HEK293 (cell line): ENCODE results near the gene PCBP3.

Experiments used
- CTCF ChIA-PET: fragments of 350-600 bp; formaldehyde crosslinking; extraction: SDS; loops from one replicate; lab custom pipeline; 2021; ENCODE audit warnings: antibody characterized with exemption; lab: Yijun Ruan, JAX
- POLR2A ChIA-PET: fragments of 300-600 bp; formaldehyde crosslinking; extraction: SDS; loops from one replicate; lab custom pipeline; 2020; ENCODE audit warnings: antibody characterized with exemption, inconsistent platforms; lab: Yijun Ruan, JAX
- H3K27ac ChIP-seq: fragments of 200-500 bp; sonication (Bioruptor generic); 2 replicates; pipeline ENCODE4 v1.5.1; 2014; ENCODE audit warnings: low read depth, low read length, control low read depth, inconsistent platforms; ENCODE audit errors: extremely low read depth
- H3K36me3 ChIP-seq, 2 experiments: fragments of 200-500 bp in 1 of 2; sonication (Bioruptor generic) in 1 of 2; 1 replicate in 1 of 2; 2 replicates in 1 of 2; pipeline ENCODE4 v1.5.1; 2014 to 2017; ENCODE audit warnings: inconsistent platforms in 2 of 2, low read length in 2 of 2; ENCODE audit not compliant: control insufficient read depth in 2 of 2, insufficient read depth in 1 of 2
- H3K4me1 ChIP-seq: fragments of 200-500 bp; sonication (Bioruptor generic); 2 replicates; pipeline ENCODE4 v1.5.1; 2014; ENCODE audit warnings: mild to moderate bottlenecking, low read length, inconsistent platforms; ENCODE audit not compliant: control insufficient read depth, insufficient read depth
- H3K4me3 ChIP-seq: 2 replicates; pipeline ENCODE4 v1.5.1; 2011; ENCODE audit warnings: low read depth, mild to moderate bottlenecking, control low read depth, low read length, moderate library complexity
- H3K9me3 ChIP-seq: fragments of 200-500 bp; sonication (Bioruptor generic); 2 replicates; pipeline ENCODE4 v1.5.1; 2014; ENCODE audit warnings: low read depth, low read length, inconsistent platforms; ENCODE audit not compliant: control insufficient read depth, insufficient read depth
- AEBP2 ChIP-seq: fragments of 450-650 bp; formaldehyde crosslinking; IDR thresholded peaks from 2 replicates; pipeline ENCODE4 v1.5.1; 2016; ENCODE audit warnings: missing biosample characterization, missing genetic modification characterization, borderline replicate concordance
- EGR2 ChIP-seq: fragments of 450-650 bp; formaldehyde crosslinking; IDR thresholded peaks from 2 replicates; pipeline ENCODE4 v1.5.1; 2016; ENCODE audit warnings: low read depth, missing biosample characterization, missing genetic modification characterization
- GLIS1 ChIP-seq: fragments of 450-650 bp; formaldehyde crosslinking; IDR thresholded peaks from 2 replicates; pipeline ENCODE4 v1.5.1; 2016; ENCODE audit warnings: missing biosample characterization, missing genetic modification characterization
- RBAK ChIP-seq: fragments of 450-650 bp; formaldehyde crosslinking; IDR thresholded peaks from 2 replicates; pipeline ENCODE4 v1.5.1; 2016; ENCODE audit warnings: missing biosample characterization, missing genetic modification characterization
- SP7 ChIP-seq: fragments of 450-650 bp; formaldehyde crosslinking; IDR thresholded peaks from 2 replicates; pipeline ENCODE4 v1.5.1; 2016; ENCODE audit warnings: missing biosample characterization, missing genetic modification characterization
- TSHZ1 ChIP-seq: fragments of 450-650 bp; formaldehyde crosslinking; IDR thresholded peaks from 2 replicates; pipeline ENCODE4 v1.5.1; 2016; ENCODE audit warnings: missing biosample characterization, missing genetic modification characterization, borderline replicate concordance
- ZBTB10 ChIP-seq: fragments of 450-650 bp; formaldehyde crosslinking; IDR thresholded peaks from 2 replicates; pipeline ENCODE4 v1.5.1; 2016; ENCODE audit warnings: missing biosample characterization, missing genetic modification characterization
- ZBTB44 ChIP-seq: fragments of 450-650 bp; IDR thresholded peaks from 2 replicates; pipeline ENCODE4 v1.5.1; 2018; ENCODE audit warnings: missing biosample characterization, mild to moderate bottlenecking, missing genetic modification characterization
- ZIC2 ChIP-seq: fragments of 450-650 bp; formaldehyde crosslinking; IDR thresholded peaks from 2 replicates; pipeline ENCODE4 v1.5.1; 2016; ENCODE audit warnings: missing biosample characterization, missing genetic modification characterization
- ZNF132 ChIP-seq: fragments of 450-650 bp; formaldehyde crosslinking; IDR thresholded peaks from 2 replicates; pipeline ENCODE4 v1.5.1; 2017; ENCODE audit warnings: missing biosample characterization, missing genetic modification characterization, borderline replicate concordance
- ZNF19 ChIP-seq: fragments of 450-650 bp; formaldehyde crosslinking; IDR thresholded peaks from 2 replicates; pipeline ENCODE4; 2016; ENCODE audit warnings: missing biosample characterization, missing genetic modification characterization, low read depth
- ZNF23 ChIP-seq: fragments of 450-650 bp; formaldehyde crosslinking; IDR thresholded peaks from 2 replicates; pipeline ENCODE4 v1.5.1; 2016; ENCODE audit warnings: missing biosample characterization, missing genetic modification characterization, borderline replicate concordance
- ZNF302 ChIP-seq: fragments of 450-650 bp; formaldehyde crosslinking; IDR thresholded peaks from 2 replicates; pipeline ENCODE4 v1.5.1; 2016; ENCODE audit warnings: missing biosample characterization, missing genetic modification characterization, low read depth
- ZNF335 ChIP-seq: fragments of 450-650 bp; formaldehyde crosslinking; conservative IDR thresholded peaks from 2 replicates; pipeline ENCODE4 v1.5.1; 2016; ENCODE audit warnings: missing biosample characterization, missing genetic modification characterization
- ZNF423 ChIP-seq: fragments of 450-650 bp; formaldehyde crosslinking; IDR thresholded peaks from 2 replicates; pipeline ENCODE4 v1.5.1; 2016; ENCODE audit warnings: missing biosample characterization, missing genetic modification characterization
- ZNF530 ChIP-seq: fragments of 450-650 bp; formaldehyde crosslinking; IDR thresholded peaks from 2 replicates; pipeline ENCODE4 v1.5.1; 2016; ENCODE audit warnings: low read depth, missing biosample characterization, missing genetic modification characterization
- ZNF585B ChIP-seq: fragments of 450-650 bp; formaldehyde crosslinking; IDR thresholded peaks from 2 replicates; pipeline ENCODE4 v1.5.1; 2016; ENCODE audit warnings: missing biosample characterization, missing genetic modification characterization
- ZNF658 ChIP-seq: fragments of 450-650 bp; formaldehyde crosslinking; IDR thresholded peaks from 2 replicates; pipeline ENCODE4; 2016; ENCODE audit warnings: missing biosample characterization, missing genetic modification characterization
- ZNF776 ChIP-seq: fragments of 450-650 bp; formaldehyde crosslinking; IDR thresholded peaks from 2 replicates; pipeline ENCODE4 v1.5.0; 2017; ENCODE audit warnings: missing biosample characterization, missing genetic modification characterization, borderline replicate concordance
- ZNF792 ChIP-seq: fragments of 450-650 bp; formaldehyde crosslinking; IDR thresholded peaks from 2 replicates; pipeline ENCODE4 v1.5.1; 2016; ENCODE audit warnings: missing biosample characterization, missing genetic modification characterization
- ZSCAN23 ChIP-seq: fragments of 450-650 bp; formaldehyde crosslinking; IDR thresholded peaks from 2 replicates; pipeline ENCODE4 v1.5.1; 2016; ENCODE audit warnings: missing biosample characterization, missing genetic modification characterization
- ZSCAN4 ChIP-seq: fragments of 450-650 bp; formaldehyde crosslinking; IDR thresholded peaks from 2 replicates; pipeline ENCODE4 v1.5.1; 2017; ENCODE audit warnings: missing biosample characterization, missing genetic modification characterization

Gene PCBP3

GRCh38 chr21:45779226-45779625 lies 135.7 kb downstream of the PCBP3 start:
- no peaks in the 10 kb centered on the region for H3K36me3 ChIP-seq
- H3K27ac ChIP-seq, result no peak overlapping the region
- H3K4me1 ChIP-seq, result no peaks in the 10 kb centered on the region
- no peaks in the 10 kb centered on the region for H3K9me3 ChIP-seq
- ChIA-PET POLR2A (no interaction called here), CTCF (interaction anchor here (0.6 kb wide), 2 partner anchors 52 to 102 kb away, joined by 3 to 4 read pairs; no protein-coding TSS in a partner anchor)
- no peak overlapping the region for H3K4me3 ChIP-seq
- TF ChIP-seq ZNF658 (no peak), ZIC2 (tag by site-specific recombination) (no peak), ZNF132 (tag by site-specific recombination) (no peak), ZNF23 (no peak), ZNF335 (tag by site-specific recombination) (no peak), SP7 (tag by site-specific recombination) (no peak), TSHZ1 (tag by site-specific recombination) (no peak), RBAK (tag by site-specific recombination) (no peak), ZSCAN4 (tag by site-specific recombination) (no peak), ZNF585B (tag by site-specific recombination) (no peak), ZNF776 (no peak), EGR2 (no peak), ZNF530 (tag by site-specific recombination) (no peak), ZBTB10 (no peak), AEBP2 (tag by site-specific recombination) (no peak), ZNF792 (tag by site-specific recombination) (no peak)

GRCh38 chr21:45780647-45781046 lies 137.1 kb downstream of the PCBP3 start:
- CTCF ChIA-PET, result no interaction called here
- Histone ChIP-seq H3K9me3 (no peaks in the 10 kb centered on the region), H3K27ac (no peak overlapping the region), H3K36me3 (no peaks in the 10 kb centered on the region), H3K4me3 (no peak overlapping the region), H3K4me1 (no peaks in the 10 kb centered on the region)
- POLR2A ChIA-PET, result no interaction called here
- no peak for TF ChIP-seq ZNF19 (tag by site-specific recombination)
- TF ChIP-seq ZBTB44, result no peak
- no peak for TF ChIP-seq ZSCAN23 (tag by site-specific recombination)
- 0 out of 2 replicates have a peak, but pooled peaks have one; percentile 7 for TF ChIP-seq GLIS1 (tag by site-specific recombination)
- TF ChIP-seq ZIC2 (tag by site-specific recombination), result peak; percentile 100
- no peak for TF ChIP-seq ZNF302
- TF ChIP-seq ZNF423 (tag by site-specific recombination), result peak; percentile 31; the same call in 1 of the 2 replicates
